Endometrium (tissue), 2 donors: ENCODE data around the gene SLCO6A1.
"Not testable (repeated sequence)": the region's sequence is repeated elsewhere in the genome, so short reads cannot be mapped to it uniquely, and the experiment has no call there.

Source experiments
- FAIRE-seq: peaks from 2 replicates; lab custom pipeline; 2012; peaks lifted over from hg19 to GRCh38; lab: Jason Lieb, UNC
- donor health status: control.
- donor health status: control.

The SLCO6A1 gene, protein sequence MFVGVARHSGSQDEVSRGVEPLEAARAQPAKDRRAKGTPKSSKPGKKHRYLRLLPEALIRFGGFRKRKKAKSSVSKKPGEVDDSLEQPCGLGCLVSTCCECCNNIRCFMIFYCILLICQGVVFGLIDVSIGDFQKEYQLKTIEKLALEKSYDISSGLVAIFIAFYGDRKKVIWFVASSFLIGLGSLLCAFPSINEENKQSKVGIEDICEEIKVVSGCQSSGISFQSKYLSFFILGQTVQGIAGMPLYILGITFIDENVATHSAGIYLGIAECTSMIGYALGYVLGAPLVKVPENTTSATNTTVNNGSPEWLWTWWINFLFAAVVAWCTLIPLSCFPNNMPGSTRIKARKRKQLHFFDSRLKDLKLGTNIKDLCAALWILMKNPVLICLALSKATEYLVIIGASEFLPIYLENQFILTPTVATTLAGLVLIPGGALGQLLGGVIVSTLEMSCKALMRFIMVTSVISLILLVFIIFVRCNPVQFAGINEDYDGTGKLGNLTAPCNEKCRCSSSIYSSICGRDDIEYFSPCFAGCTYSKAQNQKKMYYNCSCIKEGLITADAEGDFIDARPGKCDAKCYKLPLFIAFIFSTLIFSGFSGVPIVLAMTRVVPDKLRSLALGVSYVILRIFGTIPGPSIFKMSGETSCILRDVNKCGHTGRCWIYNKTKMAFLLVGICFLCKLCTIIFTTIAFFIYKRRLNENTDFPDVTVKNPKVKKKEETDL

GRCh38 chr5:102498271-102499034 lies at the start of gene SLCO6A1:
TSS of gene SLCO6A1 (minus strand) at chr5:102499001. CDS start at chr5:102498844, 157 bp downstream.
- FAIRE-seq = no peak

DNA sequence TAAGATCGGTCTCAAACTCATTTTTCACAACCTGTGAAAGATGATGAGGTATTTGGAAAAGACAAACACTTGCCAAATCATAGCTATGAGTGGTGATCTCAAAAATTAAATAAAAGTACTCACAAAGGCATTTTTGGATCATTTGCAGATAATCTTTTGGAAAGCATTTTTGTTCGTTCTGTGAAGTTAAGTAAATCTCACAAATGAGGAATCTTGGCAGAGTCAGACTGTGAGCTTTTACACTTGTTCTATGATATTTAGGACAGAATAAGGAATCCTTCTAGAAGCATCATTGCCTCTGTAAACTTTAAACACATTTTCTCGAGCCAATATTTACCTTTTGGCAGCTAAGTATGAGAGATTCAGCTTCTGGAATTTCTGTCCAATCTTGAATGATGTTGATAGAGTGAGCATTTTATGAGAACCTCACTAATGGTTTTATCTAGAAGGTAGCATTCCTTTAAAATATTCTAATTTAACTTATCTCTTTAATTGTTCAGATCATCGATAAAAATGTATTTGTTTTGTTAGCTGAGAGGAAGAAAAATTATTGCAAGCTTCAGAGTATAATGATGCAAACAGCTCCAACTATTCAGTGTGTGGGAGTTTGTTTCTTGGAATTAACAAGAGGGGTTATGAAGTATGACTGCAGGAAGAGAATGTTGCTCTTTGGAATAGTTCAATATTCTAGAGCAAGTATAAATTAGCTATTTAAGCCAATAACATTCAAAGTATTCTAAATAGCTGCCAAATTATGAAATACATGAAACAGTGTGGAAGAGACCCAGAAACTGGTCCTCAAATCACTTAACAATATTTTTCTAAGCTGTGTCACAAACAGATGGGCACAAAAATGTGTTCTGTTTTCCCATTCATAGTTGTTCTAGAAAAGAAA lies 48.6 kb upstream of the SLCO6A1 start:
- no peak for FAIRE-seq

GRCh38 chr5:102545175-102545574 lies 46.4 kb upstream of the SLCO6A1 start:
- FAIRE-seq = no peak

DNA sequence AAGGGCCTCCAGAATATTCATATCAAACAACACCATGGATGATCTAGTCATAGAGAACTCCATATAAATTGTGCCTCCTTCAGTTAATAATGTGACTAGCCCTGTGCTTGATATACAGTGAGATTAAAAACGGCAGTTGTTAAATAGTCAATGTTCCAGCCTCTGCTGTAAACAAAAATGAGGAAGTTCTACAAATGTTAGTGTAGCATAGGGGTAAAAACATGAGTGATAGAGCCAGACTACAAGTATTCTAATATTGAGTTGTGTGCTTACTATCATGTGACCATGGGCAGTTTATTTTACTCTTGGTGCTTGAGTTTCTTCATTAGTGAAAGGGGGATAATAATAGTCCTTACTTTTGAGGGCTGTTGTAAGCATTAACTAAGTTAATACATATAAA lies 43.3 kb upstream of the SLCO6A1 start:
- FAIRE-seq = no peak

DNA sequence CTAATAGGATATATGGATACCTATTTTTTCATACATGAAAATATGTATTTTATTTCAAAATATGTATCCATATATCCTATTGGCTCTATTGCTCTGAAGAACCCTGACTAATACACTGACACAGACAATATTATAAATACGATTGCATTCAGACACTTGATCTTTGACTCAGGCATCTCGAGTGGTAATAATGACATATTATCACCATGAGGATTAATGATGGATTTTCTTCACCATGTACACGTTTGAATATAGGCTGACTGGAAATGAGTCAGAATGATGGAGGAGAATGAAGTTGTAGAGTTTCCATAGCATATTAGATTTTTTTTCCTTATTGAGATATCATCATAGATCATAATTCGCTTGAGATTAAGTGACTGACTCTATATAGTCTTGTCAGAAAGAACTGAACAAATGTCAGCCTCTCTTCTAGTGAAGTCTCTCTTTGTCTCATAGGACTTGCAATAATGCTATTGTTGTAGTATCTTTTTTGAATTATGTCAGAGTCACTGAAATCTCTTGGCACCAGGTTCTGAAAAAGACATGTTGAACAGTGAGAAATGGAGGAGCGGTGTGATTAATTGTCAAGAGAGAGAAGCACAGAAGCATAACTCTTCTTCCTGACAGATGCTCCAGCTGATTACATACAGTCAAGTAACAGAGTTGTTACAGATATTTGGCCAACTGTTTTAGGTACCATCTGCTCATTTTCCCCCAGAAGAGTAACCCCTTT lies 41.4 kb upstream of the SLCO6A1 start:
- FAIRE-seq = no peak

GRCh38 chr5:102539562-102539961 lies 40.8 kb upstream of the SLCO6A1 start:
- no peak for FAIRE-seq

GRCh38 chr5:102537011-102537410 lies 38.2 kb upstream of the SLCO6A1 start:
- no peak for FAIRE-seq

DNA sequence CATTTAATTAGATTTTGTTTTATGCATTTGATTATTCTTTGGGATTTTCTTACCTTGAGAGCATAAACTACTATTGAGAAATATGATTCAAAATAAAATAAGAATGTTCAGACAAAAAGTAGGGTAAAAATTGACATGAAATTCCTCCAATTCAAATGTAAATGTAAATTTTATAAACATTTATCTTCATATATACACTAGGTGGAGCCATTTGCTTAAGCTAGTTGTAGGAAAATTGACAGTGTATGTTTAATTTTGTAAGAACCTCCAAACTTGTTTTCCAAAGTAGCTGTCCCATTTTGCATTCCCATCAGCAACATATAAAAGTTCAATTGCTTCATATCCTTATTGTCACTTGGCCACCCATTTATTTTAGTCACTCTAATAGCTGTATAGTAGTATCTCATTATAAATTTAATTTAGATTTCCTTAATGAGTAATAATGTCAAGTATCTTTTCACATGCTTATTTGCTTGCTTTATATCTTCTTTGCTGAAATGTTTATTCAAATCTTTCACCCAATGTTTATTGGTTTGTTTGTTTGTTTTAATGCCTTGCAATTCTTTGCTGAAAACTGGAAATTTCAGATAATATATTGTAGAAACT lies 37.6 kb upstream of the SLCO6A1 start:
- peak; percentile 21 for FAIRE-seq

- FAIRE-seq = no peak
Observed at GRCh38 chr5:102532123-102532522, 33.3 kb upstream of the SLCO6A1 start.

GRCh38 chr5:102531506-102531905 lies 32.7 kb upstream of the SLCO6A1 start:
- no peak for FAIRE-seq

GRCh38 chr5:102529447-102529846 lies 30.6 kb upstream of the SLCO6A1 start:
- no peak for FAIRE-seq

- no peak for FAIRE-seq
Observed at GRCh38 chr5:102529031-102529430, 30.2 kb upstream of the SLCO6A1 start.

GRCh38 chr5:102528600-102528999 lies 29.8 kb upstream of the SLCO6A1 start:
- no peak for FAIRE-seq

DNA sequence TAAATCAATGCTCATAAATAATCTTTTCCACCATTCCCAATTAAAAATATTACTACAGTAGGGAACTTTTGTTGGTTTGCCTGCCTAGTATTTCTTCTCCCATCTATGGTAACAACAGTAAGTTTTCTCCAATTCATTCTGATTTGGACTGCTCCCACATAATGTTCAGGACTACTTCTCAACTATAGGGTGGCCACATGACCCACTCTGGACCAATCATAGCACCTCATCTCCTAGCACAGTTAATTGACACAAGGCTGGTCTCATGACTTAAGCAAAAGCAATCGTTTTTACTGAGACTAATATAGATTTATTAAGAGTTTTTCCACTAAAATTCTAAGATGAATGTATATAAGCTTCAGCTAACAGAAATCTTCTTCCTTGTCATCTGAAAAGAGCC lies 28.7 kb upstream of the SLCO6A1 start:
- no peak for FAIRE-seq

DNA sequence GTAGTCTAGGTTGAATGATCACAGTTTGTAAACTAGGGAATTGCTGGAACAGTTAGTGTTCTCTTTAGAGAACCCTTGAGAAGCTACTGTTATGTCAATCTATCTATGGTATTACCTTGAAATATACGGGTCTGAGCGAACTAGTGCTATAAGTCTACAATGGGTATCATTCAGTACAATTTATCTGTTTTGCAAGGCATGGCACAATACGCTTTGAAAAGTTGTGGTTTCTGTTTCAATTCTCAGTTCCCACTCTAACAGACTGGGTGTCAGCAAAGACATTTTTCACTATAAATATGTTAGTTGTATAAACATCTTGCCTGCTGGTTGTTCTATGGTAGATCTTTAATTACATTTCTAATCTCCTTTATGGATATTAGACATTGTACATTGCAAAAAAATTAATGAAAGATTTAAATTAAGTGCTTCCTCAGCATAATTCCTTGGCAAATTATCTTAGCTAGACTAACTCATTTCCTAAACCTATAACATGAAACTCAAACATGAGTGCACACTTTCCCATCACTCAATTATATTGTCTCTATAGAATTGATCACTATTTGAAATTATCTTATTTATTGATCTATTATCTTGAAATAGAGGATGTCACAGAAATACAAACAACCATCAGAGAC lies 24.9 kb upstream of the SLCO6A1 start:
- FAIRE-seq = no peak

- no peak for FAIRE-seq
Observed at GRCh38 chr5:102511666-102512065, 12.9 kb upstream of the SLCO6A1 start.

GRCh38 chr5:102491261-102491914 lies 7.4 kb downstream of the SLCO6A1 start:
- not testable (repeated sequence) for FAIRE-seq

DNA sequence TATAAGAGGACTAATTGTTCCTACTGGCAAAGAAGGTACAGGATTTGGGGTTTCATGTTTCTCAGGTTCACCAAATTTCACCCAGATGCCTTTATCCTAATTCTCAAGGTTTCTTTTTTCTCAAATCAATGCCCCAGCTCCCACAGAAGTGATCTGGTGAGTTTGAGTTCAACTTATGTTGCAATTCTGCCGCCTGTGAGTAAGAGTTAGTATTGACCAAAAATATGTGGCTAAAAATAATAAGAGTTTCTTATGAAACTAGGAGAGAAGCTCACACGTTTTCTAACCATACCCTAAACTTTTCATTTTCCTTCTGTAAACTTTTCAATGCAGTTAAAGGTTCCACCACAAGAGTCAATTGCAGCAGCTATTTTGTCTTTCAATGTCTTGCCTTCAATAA lies 15.1 kb downstream of the SLCO6A1 start:
- no peak for FAIRE-seq

DNA sequence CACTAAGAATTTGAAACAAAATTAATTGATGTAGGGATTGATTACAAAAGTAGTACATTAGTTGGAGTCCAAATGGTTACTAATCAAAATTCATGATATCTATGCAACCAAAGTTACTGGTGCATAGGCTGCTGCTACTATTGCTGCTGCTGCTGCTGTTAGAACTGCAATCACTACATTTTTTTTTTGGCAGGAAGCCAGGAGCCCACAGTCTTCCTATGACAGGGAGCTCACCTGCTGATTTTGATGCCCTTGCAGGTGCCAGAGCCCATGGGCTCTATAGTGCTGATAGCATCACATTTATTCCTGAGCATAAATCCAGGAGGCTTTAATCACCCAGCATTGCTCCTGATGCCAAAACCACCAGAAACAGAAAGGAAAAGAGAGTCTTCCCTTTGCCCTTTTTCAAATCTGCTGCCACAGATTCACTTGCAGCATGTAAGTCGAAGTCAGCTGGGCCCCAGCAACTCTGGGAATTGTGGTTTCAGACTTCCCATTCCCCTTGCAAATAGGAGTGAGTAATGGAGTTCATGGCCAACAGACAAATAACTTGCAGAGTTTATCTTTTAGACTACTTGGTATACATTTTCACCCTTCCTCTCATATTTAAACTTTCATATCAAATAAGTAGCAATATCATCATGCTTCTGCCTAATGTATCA lies 17.6 kb downstream of the SLCO6A1 start:
- no peak for FAIRE-seq
